GM12878 (cell line): ENCODE measurements around the gene DOP1A. TPM values are rescaled to one million over a fixed set of nuclear protein-coding genes. Genes with fewer than 3 reads are reported as not detected.

Experiments used
- ATAC-seq: fragments of 200-7000 bp; cut with Tn5 transposase; 3 replicates; pipeline ENCODE4 v1.9.1; 2020; ENCODE audit warnings: mild to moderate bottlenecking, moderate library complexity
- BruUV-seq: library from RNA; stranded (reverse); fragments of 400-500 nt; replicated peaks from 2 replicates; lab custom pipeline; 2021; lab: Mats Ljungman, UMichigan
- CTCF ChIA-PET: fragments of 300-600 bp; sonication (Branson Sonifier 250); formaldehyde crosslinking; extraction: SDS; loops from one replicate; lab custom pipeline; 2021; ENCODE audit warnings: inconsistent platforms; lab: Yijun Ruan, JAX
- POLR2A ChIA-PET: fragments of 350-600 bp; formaldehyde crosslinking; extraction: SDS; loops from one replicate; lab custom pipeline; 2021; ENCODE audit warnings: inconsistent platforms; lab: Charles Lee
- RAD21 ChIA-PET: fragments of 300-600 bp; sonication (Branson Sonifier 250); formaldehyde crosslinking; loops from one replicate; lab custom pipeline; 2023; ENCODE audit warnings: antibody characterized with exemption; ENCODE audit not compliant: unreplicated experiment; lab: Charles Lee
- SMC1A ChIA-PET: fragments of 300-600 bp; sonication (Branson Sonifier 250); formaldehyde crosslinking; loops from one replicate; lab custom pipeline; 2023; ENCODE audit not compliant: unreplicated experiment, uncharacterized antibody; lab: Charles Lee
- DNase-seq: peaks from one replicate; pipeline ENCODE4 v3.0.0-alpha.2; 2011; ENCODE audit warnings: low read depth, low spot score
- FAIRE-seq: peaks from 3 replicates; lab custom pipeline; 2011; peaks lifted over from hg19 to GRCh38; lab: Jason Lieb, UNC
- H2AFZ ChIP-seq: 2 replicates; pipeline ENCODE4 v1.6.0; 2011; ENCODE audit warnings: low read depth, low read length, control low read depth; ENCODE audit not compliant: control insufficient read depth
- H3K27ac ChIP-seq: 2 replicates; pipeline ENCODE4 v1.5.1; 2011; ENCODE audit warnings: control low read depth; ENCODE audit not compliant: control insufficient read depth, insufficient read depth
- H3K27me3 ChIP-seq, 2 experiments: replicated peaks in 1 of 2; 2 replicates each; pipeline versions ENCODE4 v1.6.0 to v1.6.1; 2011; ENCODE audit warnings: low read length in 1 of 2; ENCODE audit not compliant: control insufficient read depth in 2 of 2, insufficient read depth in 2 of 2
- H3K36me3 ChIP-seq, 2 experiments: 2 replicates each; pipeline ENCODE4 v1.5.1; 2011; ENCODE audit warnings: low read length in 1 of 2; ENCODE audit not compliant: control insufficient read depth in 2 of 2, insufficient read depth in 2 of 2
- H3K4me1 ChIP-seq: 2 replicates; pipeline ENCODE4 v1.6.1; 2011; ENCODE audit warnings: mild to moderate bottlenecking, low read length, moderate library complexity, mixed read lengths; ENCODE audit not compliant: control insufficient read depth, insufficient read depth
- H3K4me2 ChIP-seq: 2 replicates; pipeline ENCODE4 v1.6.0; 2011; ENCODE audit warnings: control low read depth; ENCODE audit not compliant: control insufficient read depth, insufficient read depth
- H3K4me3 ChIP-seq: fragments of 200-600 bp; sonication (generic); 2 replicates; pipeline ENCODE4 v1.5.1; 2016
- H3K79me2 ChIP-seq: 2 replicates; pipeline ENCODE4 v1.6.0; 2011; ENCODE audit warnings: low read length; ENCODE audit not compliant: control insufficient read depth, insufficient read depth
- H3K9ac ChIP-seq: 2 replicates; pipeline ENCODE4 v1.8.0; 2011; ENCODE audit warnings: low read length, control low read depth, mixed read lengths; ENCODE audit not compliant: control insufficient read depth, insufficient read depth
- H3K9me3 ChIP-seq: replicated peaks from 3 replicates; pipeline ENCODE4 v1.5.1; 2011; ENCODE audit warnings: mild to moderate bottlenecking, low read length; ENCODE audit not compliant: control insufficient read depth, insufficient read depth
- H4K20me1 ChIP-seq: 2 replicates; pipeline ENCODE4 v1.6.0; 2011; ENCODE audit not compliant: control insufficient read depth, insufficient read depth
- ASH2L ChIP-seq: fragments of 300-600, 200-600 bp; sonication (generic); IDR thresholded peaks from 2 replicates; pipeline ENCODE4 v1.6.1; 2017; ENCODE audit warnings: low read depth, mild to moderate bottlenecking, borderline replicate concordance
- ATF2 ChIP-seq: IDR thresholded peaks from 2 replicates; pipeline ENCODE4 v1.6.1; 2012; ENCODE audit warnings: low read length, inconsistent platforms
- CREM ChIP-seq: IDR thresholded peaks from 2 replicates; pipeline ENCODE4 v1.6.1; 2014; ENCODE audit warnings: antibody characterized with exemption, low read depth
- E4F1 ChIP-seq: fragments of 450-650 bp; IDR thresholded peaks from 2 replicates; pipeline ENCODE4 v1.6.1; 2018; ENCODE audit warnings: borderline replicate concordance, mild to moderate bottlenecking; ENCODE audit not compliant: partially characterized antibody
- ELK1 ChIP-seq: IDR thresholded peaks from 2 replicates; pipeline ENCODE4 v1.6.1; 2012; ENCODE audit warnings: low read depth, low read length, improper control_type of control experiment
- FOXM1 ChIP-seq: IDR thresholded peaks from 2 replicates; pipeline ENCODE4 v1.6.1; 2012; ENCODE audit warnings: low read depth, mild to moderate bottlenecking, inconsistent platforms, low read length, moderate library complexity
- GATAD2B ChIP-seq: fragments of 450-650 bp; conservative IDR thresholded peaks from 2 replicates; pipeline ENCODE4 v1.6.1; 2017; ENCODE audit warnings: low read depth, mild to moderate bottlenecking, moderate library complexity
- KLF5 ChIP-seq: fragments of 450-650 bp; IDR thresholded peaks from 2 replicates; pipeline ENCODE4 v1.6.1; 2014; ENCODE audit warnings: mild to moderate bottlenecking; ENCODE audit not compliant: partially characterized antibody
- LARP7 ChIP-seq: fragments of 450-650 bp; IDR thresholded peaks from 2 replicates; pipeline ENCODE4 v1.6.1; 2017; ENCODE audit warnings: mild to moderate bottlenecking
- MEF2B ChIP-seq: fragments of 450-650 bp; IDR thresholded peaks from 2 replicates; pipeline ENCODE4 v1.6.1; 2018; ENCODE audit warnings: mild to moderate bottlenecking, moderate library complexity; ENCODE audit not compliant: partially characterized antibody, poor library complexity, severe bottlenecking
- POLR2AphosphoS2 ChIP-seq: IDR thresholded peaks from 2 replicates; pipeline ENCODE4 v1.6.1; 2011; ENCODE audit warnings: low read depth, mild to moderate bottlenecking, low read length, improper control_type of control experiment, moderate library complexity
- POU2F2 ChIP-seq: IDR thresholded peaks from 3 replicates; pipeline ENCODE4 v1.6.1; 2011; ENCODE audit warnings: low read depth, mild to moderate bottlenecking, low read length, borderline replicate concordance
- RB1 ChIP-seq: fragments of 450-650 bp; formaldehyde crosslinking; IDR thresholded peaks from 2 replicates; pipeline ENCODE4 v1.6.1; 2017; ENCODE audit warnings: mild to moderate bottlenecking, borderline replicate concordance
- SMC3 ChIP-seq: IDR thresholded peaks from 2 replicates; pipeline ENCODE4 v1.6.1; 2011; ENCODE audit warnings: low read length, improper control_type of control experiment, borderline replicate concordance
- SPI1 ChIP-seq: IDR thresholded peaks from 2 replicates; pipeline ENCODE4 v1.6.1; 2011; ENCODE audit warnings: low read depth, mild to moderate bottlenecking, low read length, moderate library complexity, borderline replicate concordance; ENCODE audit not compliant: insufficient read depth
- YBX1 ChIP-seq: fragments of 450-650 bp; IDR thresholded peaks from 2 replicates; pipeline ENCODE4 v1.6.1; 2016; ENCODE audit warnings: antibody characterized with exemption
- WGBS: methylation state at CpG from one replicate; pipeline ENCODE4 v1.1.6; 2016; ENCODE audit warnings: low lambda C conversion rate; ENCODE audit not compliant: insufficient replicate concordance, insufficient coverage; ENCODE audit errors: missing lambda C conversion rate; 5-methylcytosine and 5-hydroxymethylcytosine counted together
- in situ Hi-C: fragments of 300-500 bp; cut with MboI; formaldehyde crosslinking; loops from 9 replicates; pipeline ENCODE4 v1.14.3; 2018; ENCODE audit warnings: mixed read lengths
- intact Hi-C: fragments of 100-400 bp; cut with micrococcal nuclease; formaldehyde crosslinking; loops from one replicate; pipeline ENCODE4 v1.14.2; 2022; ENCODE audit not compliant: unreplicated experiment
- polyA plus RNA-seq, 11 experiments: library from polyadenylated mRNA; depleted of rRNA in 4 of 11; unstranded in 6 of 11; stranded (reverse) in 5 of 11; fragments of >200 nt; fragmentation: Nextera tagmentation in 4 of 11; fragmentation: Illumina TruSeq in 1 of 11; extraction: Ambion mirVana in 4 of 11; extraction: Trizol in 1 of 11; gene quantifications; 1 replicate in 1 of 11; 2 replicates in 10 of 11; pipeline versions ENCODE4 v1.2.1 to v1.2.3, GENCODE V29; 2011 to 2016; ENCODE audit warnings: inconsistent platforms in 2 of 11, missing spikeins in 2 of 11, low read depth in 1 of 11
- total RNA-seq, 4 experiments: library from RNA; depleted of rRNA in 3 of 4; stranded (reverse); fragments of >200 nt in 3 of 4; fragmentation: Illumina TruSeq in 1 of 4; extraction: Trizol in 1 of 4; gene quantifications; 2 replicates each; pipeline versions ENCODE4 v1.2.1 to v1.2.3, GENCODE V29; 2013 to 2021
- TF ChIP-seq, protein P1 (sequence below): fragments of 450-650 bp; IDR thresholded peaks from 2 replicates; pipeline ENCODE4 v1.6.1; 2017; ENCODE audit warnings: mild to moderate bottlenecking, moderate library complexity

DOP1A gene
- total and polyA plus RNA-seq, 10 of the 15 experiments (the other 5 are each of a cell fraction or from before 2014, with no cell fraction given), result 1.9 to 22.9 (median 10.3) TPM

DNA sequence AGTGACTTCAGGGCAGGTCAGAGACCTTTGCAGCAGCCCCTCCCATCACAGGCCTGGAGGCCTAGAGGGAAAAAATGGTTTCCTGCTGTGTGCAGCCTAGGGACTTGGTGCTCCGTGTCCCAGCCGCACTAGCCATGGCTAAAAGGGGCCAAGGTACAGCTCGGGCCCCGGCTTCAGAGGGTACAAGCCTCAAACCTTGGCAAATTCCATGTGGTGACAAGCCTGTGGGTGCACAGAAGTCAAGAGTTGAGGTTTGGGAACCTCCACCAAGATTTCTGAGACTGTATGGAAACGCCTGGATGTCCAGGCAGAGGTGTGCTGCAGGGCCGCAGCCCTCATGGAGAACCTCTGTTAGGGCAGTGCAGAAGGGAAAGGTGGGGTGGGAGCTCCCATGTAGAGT is 35.8 kb upstream of the DOP1A start:
- no peak overlapping the region for H3K9ac ChIP-seq
- BruUV-seq, result no TSS peak
- in situ Hi-C loops (no loop called here), intact Hi-C loops (no loop called here)
- POLR2A ChIA-PET, result no interaction called here
- no peaks in the 10 kb centered on the region for H3K27me3 ChIP-seq
- peaks cover 9% of the 10 kb centered on the region; the same call in 2 of the 3 replicates for H3K9me3 ChIP-seq
- ATAC-seq (no peak), DNase-seq (no peak), FAIRE-seq (no peak)
- H4K20me1 ChIP-seq, result no peaks in the 10 kb centered on the region
- no peaks in the 10 kb centered on the region for H3K79me2 ChIP-seq
- H3K4me2 ChIP-seq, result no peak overlapping the region
- no peak overlapping the region for H2AFZ ChIP-seq
- TF ChIP-seq RB1 (no peak), POU2F2 (no peak), SMC3 (no peak), POLR2AphosphoS2 (no peak), ATF2 (no peak), ASH2L (no peak), KLF5 (no peak), MEF2B (no peak), YBX1 (no peak), E4F1 (no peak), SPI1 (no peak), CREM (no peak), FOXM1 (no peak), GATAD2B (no peak), LARP7 (no peak), ELK1 (no peak)
- TF ChIP-seq, protein P1, sequence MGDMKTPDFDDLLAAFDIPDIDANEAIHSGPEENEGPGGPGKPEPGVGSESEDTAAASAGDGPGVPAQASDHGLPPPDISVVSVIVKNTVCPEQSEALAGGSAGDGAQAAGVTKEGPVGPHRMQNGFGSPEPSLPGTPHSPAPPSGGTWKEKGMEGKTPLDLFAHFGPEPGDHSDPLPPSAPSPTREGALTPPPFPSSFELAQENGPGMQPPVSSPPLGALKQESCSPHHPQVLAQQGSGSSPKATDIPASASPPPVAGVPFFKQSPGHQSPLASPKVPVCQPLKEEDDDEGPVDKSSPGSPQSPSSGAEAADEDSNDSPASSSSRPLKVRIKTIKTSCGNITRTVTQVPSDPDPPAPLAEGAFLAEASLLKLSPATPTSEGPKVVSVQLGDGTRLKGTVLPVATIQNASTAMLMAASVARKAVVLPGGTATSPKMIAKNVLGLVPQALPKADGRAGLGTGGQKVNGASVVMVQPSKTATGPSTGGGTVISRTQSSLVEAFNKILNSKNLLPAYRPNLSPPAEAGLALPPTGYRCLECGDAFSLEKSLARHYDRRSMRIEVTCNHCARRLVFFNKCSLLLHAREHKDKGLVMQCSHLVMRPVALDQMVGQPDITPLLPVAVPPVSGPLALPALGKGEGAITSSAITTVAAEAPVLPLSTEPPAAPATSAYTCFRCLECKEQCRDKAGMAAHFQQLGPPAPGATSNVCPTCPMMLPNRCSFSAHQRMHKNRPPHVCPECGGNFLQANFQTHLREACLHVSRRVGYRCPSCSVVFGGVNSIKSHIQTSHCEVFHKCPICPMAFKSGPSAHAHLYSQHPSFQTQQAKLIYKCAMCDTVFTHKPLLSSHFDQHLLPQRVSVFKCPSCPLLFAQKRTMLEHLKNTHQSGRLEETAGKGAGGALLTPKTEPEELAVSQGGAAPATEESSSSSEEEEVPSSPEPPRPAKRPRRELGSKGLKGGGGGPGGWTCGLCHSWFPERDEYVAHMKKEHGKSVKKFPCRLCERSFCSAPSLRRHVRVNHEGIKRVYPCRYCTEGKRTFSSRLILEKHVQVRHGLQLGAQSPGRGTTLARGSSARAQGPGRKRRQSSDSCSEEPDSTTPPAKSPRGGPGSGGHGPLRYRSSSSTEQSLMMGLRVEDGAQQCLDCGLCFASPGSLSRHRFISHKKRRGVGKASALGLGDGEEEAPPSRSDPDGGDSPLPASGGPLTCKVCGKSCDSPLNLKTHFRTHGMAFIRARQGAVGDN, result no peak
- no peak overlapping the region for H3K27ac ChIP-seq
- H3K4me3 ChIP-seq, result no peak overlapping the region
- H3K36me3 ChIP-seq, result peaks cover 0 to 2% of the 10 kb centered on the region in 2 experiments; a peak in 3 of 4 replicates
- CTCF ChIA-PET, result no interaction called here
- RAD21 ChIA-PET, result no interaction called here
- over 99% methylated on average over 6 of the region's 6 CpGs for WGBS
- no peaks in the 10 kb centered on the region for H3K4me1 ChIP-seq
- SMC1A ChIA-PET, result interaction anchor here (0.9 kb wide), 1 partner anchor 11 kb away, joined by 3 read pairs; no protein-coding TSS in a partner anchor
